H9 (cell line): ENCODE measurements around the gene ST6GALNAC3. TPM values are rescaled to one million over a fixed set of nuclear protein-coding genes. Genes with fewer than 3 reads are reported as not detected.

Source experiments
- DNase-seq: peaks from one replicate; pipeline ENCODE4 v3.0.0-alpha.2; 2017
- H2AFZ ChIP-seq: one replicate; pipeline ENCODE4 v1.6.1; 2013; ENCODE audit warnings: mild to moderate bottlenecking, low read length, control low read depth, moderate library complexity
- H2AK5ac ChIP-seq: 2 replicates; pipeline ENCODE4 v1.6.1; 2013; ENCODE audit warnings: low read length, control low read depth, mixed read lengths; ENCODE audit not compliant: insufficient read length
- H2BK120ac ChIP-seq: one replicate; pipeline ENCODE4 v1.6.1; 2013; ENCODE audit warnings: low read depth, mild to moderate bottlenecking, low read length, control low read depth, inconsistent platforms; ENCODE audit not compliant: poor library complexity, severe bottlenecking
- H2BK12ac ChIP-seq: 2 replicates; pipeline ENCODE4 v1.6.1; 2013; ENCODE audit warnings: low read length, control low read depth, mixed read lengths, low read depth; ENCODE audit not compliant: insufficient read length
- H2BK15ac ChIP-seq: 2 replicates; pipeline ENCODE4 v1.6.1; 2013; ENCODE audit warnings: low read depth, low read length, control low read depth
- H2BK20ac ChIP-seq: one replicate; pipeline ENCODE4 v1.6.1; 2013; ENCODE audit warnings: low read depth, mild to moderate bottlenecking, low read length, control low read depth, inconsistent platforms; ENCODE audit not compliant: poor library complexity, severe bottlenecking
- H2BK5ac ChIP-seq: 2 replicates; pipeline ENCODE4 v1.6.1; 2013; ENCODE audit warnings: low read length, control low read depth, mixed read lengths; ENCODE audit not compliant: insufficient read length
- H3K14ac ChIP-seq: 2 replicates; pipeline ENCODE4 v1.6.1; 2013; ENCODE audit warnings: low read length, control low read depth; ENCODE audit not compliant: insufficient read depth
- H3K18ac ChIP-seq: 2 replicates; pipeline ENCODE4 v1.6.1; 2013; ENCODE audit warnings: low read depth, mild to moderate bottlenecking, mixed read lengths, low read length, control low read depth; ENCODE audit not compliant: insufficient read length
- H3K23ac ChIP-seq: 2 replicates; pipeline ENCODE4 v1.6.1; 2013; ENCODE audit warnings: low read length, control low read depth, mixed read lengths, low read depth; ENCODE audit not compliant: insufficient read length
- H3K23me2 ChIP-seq: 2 replicates; pipeline ENCODE4 v1.6.1; 2013; ENCODE audit warnings: low read depth, mild to moderate bottlenecking, mixed read lengths, low read length, control low read depth; ENCODE audit not compliant: insufficient read length, poor library complexity, severe bottlenecking
- H3K27ac ChIP-seq: 2 replicates; pipeline ENCODE4 v1.5.1; 2013; ENCODE audit warnings: low read length, control low read depth, mixed read lengths, low read depth; ENCODE audit not compliant: insufficient read length
- H3K27me3 ChIP-seq: 2 replicates; pipeline ENCODE4 v1.6.1; 2013; ENCODE audit warnings: low read length, control low read depth, inconsistent platforms; ENCODE audit not compliant: insufficient read depth
- H3K4ac ChIP-seq: 2 replicates; pipeline ENCODE4 v1.6.1; 2013; ENCODE audit warnings: low read depth, mild to moderate bottlenecking, control low read depth, inconsistent platforms, low read length, moderate library complexity
- H3K4me1 ChIP-seq: 2 replicates; pipeline ENCODE4 v1.6.1; 2013; ENCODE audit warnings: low read length, control low read depth, inconsistent platforms; ENCODE audit not compliant: insufficient read depth
- H3K4me2 ChIP-seq: 2 replicates; pipeline ENCODE4 v1.6.1; 2013; ENCODE audit warnings: low read length, control low read depth, mixed read lengths; ENCODE audit not compliant: insufficient read length, insufficient read depth
- H3K56ac ChIP-seq: 2 replicates; pipeline ENCODE4 v1.6.1; 2013; ENCODE audit warnings: low read depth, mild to moderate bottlenecking, mixed read lengths, low read length, control low read depth; ENCODE audit not compliant: insufficient read length
- H3K79me1 ChIP-seq: 2 replicates; pipeline ENCODE4 v1.6.1; 2013; ENCODE audit warnings: low read depth, mild to moderate bottlenecking, moderate library complexity, low read length, control low read depth, inconsistent platforms; ENCODE audit not compliant: insufficient read depth, poor library complexity, severe bottlenecking
- H3K79me2 ChIP-seq: 2 replicates; pipeline ENCODE4 v1.6.1; 2013; ENCODE audit warnings: low read length, control low read depth, inconsistent platforms; ENCODE audit not compliant: insufficient read depth
- H3K9ac ChIP-seq: 2 replicates; pipeline ENCODE4 v1.6.1; 2013; ENCODE audit warnings: low read length, control low read depth, mixed read lengths; ENCODE audit not compliant: insufficient read length; ENCODE audit errors: extremely low read depth
- H3K9me3 ChIP-seq: one replicate; pipeline ENCODE4 v1.6.1; 2013; ENCODE audit warnings: low read depth, low read length, inconsistent platforms; ENCODE audit not compliant: control insufficient read depth
- H3T11ph ChIP-seq: one replicate; pipeline ENCODE4 v1.6.1; 2013; ENCODE audit warnings: mild to moderate bottlenecking, low read length, control low read depth, inconsistent platforms
- H4K20me1 ChIP-seq: one replicate; pipeline ENCODE4 v1.6.1; 2013; ENCODE audit not compliant: control insufficient read depth, insufficient read length, insufficient read depth
- H4K5ac ChIP-seq: 2 replicates; pipeline ENCODE4 v1.6.1; 2013; ENCODE audit warnings: low read depth, mild to moderate bottlenecking, mixed read lengths, low read length, control low read depth; ENCODE audit not compliant: insufficient read length
- H4K8ac ChIP-seq: replicated peaks from 2 replicates; pipeline ENCODE4 v1.6.1; 2013; ENCODE audit warnings: low read length, control low read depth, mixed read lengths, low read depth; ENCODE audit not compliant: insufficient read length
- H4K91ac ChIP-seq: 2 replicates; pipeline ENCODE4 v1.6.1; 2013; ENCODE audit warnings: low read depth, mild to moderate bottlenecking, moderate library complexity, mixed read lengths, low read length, control low read depth; ENCODE audit not compliant: insufficient read length
- H3K27ac Mint-ChIP-seq, 3 experiments: 2 replicates in 2 of 3; 3 replicates in 1 of 3; pipeline ENCODE4 v1.8.0; 2020 to 2021; ENCODE audit warnings: mixed read lengths in 3 of 3, mild to moderate bottlenecking in 1 of 3, moderate library complexity in 1 of 3
- H3K27me3 Mint-ChIP-seq: 2 replicates; pipeline ENCODE4 v1.8.0; 2021; ENCODE audit warnings: low read depth, mild to moderate bottlenecking, moderate library complexity, mixed read lengths
- H3K36me3 Mint-ChIP-seq, 3 experiments: 2 replicates in 2 of 3; 3 replicates in 1 of 3; pipeline ENCODE4 v1.8.0; 2020 to 2021; ENCODE audit warnings: low read depth in 3 of 3, mixed read lengths in 3 of 3; ENCODE audit not compliant: insufficient read depth in 1 of 3
- H3K4me1 Mint-ChIP-seq, 2 experiments: 2 replicates each; pipeline ENCODE4 v1.8.0; 2020; ENCODE audit warnings: mixed read lengths in 2 of 2
- H3K4me3 Mint-ChIP-seq, 2 experiments: 2 replicates in 1 of 2; 3 replicates in 1 of 2; pipeline ENCODE4 v1.8.0; 2020 to 2021; ENCODE audit warnings: mild to moderate bottlenecking in 2 of 2, mixed read lengths in 2 of 2, moderate library complexity in 1 of 2
- H3K9me3 Mint-ChIP-seq, 2 experiments: 2 replicates in 1 of 2; 3 replicates in 1 of 2; pipeline ENCODE4 v1.8.0; 2020; ENCODE audit warnings: mild to moderate bottlenecking in 2 of 2, mixed read lengths in 2 of 2, moderate library complexity in 1 of 2
- total RNA-seq: library from RNA; stranded (reverse); gene quantifications from 2 replicates; pipeline ENCODE4 v1.2.1, GENCODE V29; 2021
- TF ChIP-seq, protein P1 (sequence below): fragments of 200-600 bp; sonication (generic); conservative IDR thresholded peaks from 3 replicates; pipeline ENCODE4 v1.8.0; 2021; ENCODE audit warnings: antibody characterized with exemption, mild to moderate bottlenecking

Gene ST6GALNAC3
- total RNA-seq, 1 experiment from 2014 or later: 11.2 TPM

DNA sequence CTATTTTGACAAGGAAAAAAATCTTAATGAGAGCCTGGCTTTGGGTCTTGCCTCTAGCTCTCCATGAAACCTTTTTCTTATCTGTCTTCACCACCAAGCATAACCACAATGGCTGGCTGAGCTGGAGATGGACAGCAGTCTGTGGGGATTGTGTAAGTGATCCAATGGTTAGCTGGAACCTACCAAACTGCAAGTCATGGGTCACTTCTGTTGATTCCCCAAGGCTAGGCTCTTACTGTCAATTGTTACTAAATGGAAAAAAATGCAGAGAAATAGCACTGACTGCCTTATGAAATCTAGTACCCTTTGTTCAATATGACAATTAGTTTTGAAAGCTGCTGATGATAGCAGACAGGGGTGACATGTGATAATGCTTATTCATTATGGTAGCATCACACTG is 359.0 kb downstream of the ST6GALNAC3 start:
- no peak overlapping the region for H2BK20ac ChIP-seq
- no peak overlapping the region for H4K5ac ChIP-seq
- H2BK12ac ChIP-seq: no peak overlapping the region
- no peak overlapping the region for H3K23ac ChIP-seq
- no peak for DNase-seq
- no peaks in the 10 kb centered on the region for H3K9me3 Mint-ChIP-seq
- H3K4me2 ChIP-seq: no peak overlapping the region
- no peaks in the 10 kb centered on the region for H3K79me2 ChIP-seq
- no peak overlapping the region for H4K8ac ChIP-seq
- no peak overlapping the region for H2BK15ac ChIP-seq
- no peak overlapping the region for H3K56ac ChIP-seq
- H2AFZ ChIP-seq: no peak overlapping the region
- H3K14ac ChIP-seq: no peak overlapping the region
- no peak overlapping the region for H3K18ac ChIP-seq
- no peak overlapping the region for H4K91ac ChIP-seq
- no peaks in the 10 kb centered on the region for H4K20me1 ChIP-seq
- no peaks in the 10 kb centered on the region for H3K27me3 ChIP-seq
- no peaks in the 10 kb centered on the region for H3K4me1 ChIP-seq
- H3K36me3 Mint-ChIP-seq: no peaks in the 10 kb centered on the region
- no peak overlapping the region for H3K27ac Mint-ChIP-seq
- TF ChIP-seq, protein P1, sequence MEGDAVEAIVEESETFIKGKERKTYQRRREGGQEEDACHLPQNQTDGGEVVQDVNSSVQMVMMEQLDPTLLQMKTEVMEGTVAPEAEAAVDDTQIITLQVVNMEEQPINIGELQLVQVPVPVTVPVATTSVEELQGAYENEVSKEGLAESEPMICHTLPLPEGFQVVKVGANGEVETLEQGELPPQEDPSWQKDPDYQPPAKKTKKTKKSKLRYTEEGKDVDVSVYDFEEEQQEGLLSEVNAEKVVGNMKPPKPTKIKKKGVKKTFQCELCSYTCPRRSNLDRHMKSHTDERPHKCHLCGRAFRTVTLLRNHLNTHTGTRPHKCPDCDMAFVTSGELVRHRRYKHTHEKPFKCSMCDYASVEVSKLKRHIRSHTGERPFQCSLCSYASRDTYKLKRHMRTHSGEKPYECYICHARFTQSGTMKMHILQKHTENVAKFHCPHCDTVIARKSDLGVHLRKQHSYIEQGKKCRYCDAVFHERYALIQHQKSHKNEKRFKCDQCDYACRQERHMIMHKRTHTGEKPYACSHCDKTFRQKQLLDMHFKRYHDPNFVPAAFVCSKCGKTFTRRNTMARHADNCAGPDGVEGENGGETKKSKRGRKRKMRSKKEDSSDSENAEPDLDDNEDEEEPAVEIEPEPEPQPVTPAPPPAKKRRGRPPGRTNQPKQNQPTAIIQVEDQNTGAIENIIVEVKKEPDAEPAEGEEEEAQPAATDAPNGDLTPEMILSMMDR: no peak
- H3K9me3 ChIP-seq: no peaks in the 10 kb centered on the region
- no peak overlapping the region for H2BK120ac ChIP-seq
- no peak overlapping the region for H3T11ph ChIP-seq
- H3K4me1 Mint-ChIP-seq: peaks cover 7 to 13% of the 10 kb centered on the region in 2 experiments; a peak in 3 of 4 replicates
- no peak overlapping the region for H2AK5ac ChIP-seq
- no peak overlapping the region for H3K27ac ChIP-seq
- no peaks in the 10 kb centered on the region for H3K23me2 ChIP-seq
- H3K27me3 Mint-ChIP-seq: no peaks in the 10 kb centered on the region
- H3K4ac ChIP-seq: no peak overlapping the region
- no peaks in the 10 kb centered on the region for H3K79me1 ChIP-seq
- no peak overlapping the region for H3K9ac ChIP-seq
- H3K4me3 Mint-ChIP-seq: no peak overlapping the region
- no peak overlapping the region for H2BK5ac ChIP-seq
